Measurements from ENCODE around the gene SOD3. TPM values are rescaled to one million over a fixed set of nuclear protein-coding genes. Genes with fewer than 3 reads are reported as not detected.

The SOD3 gene
- total RNA-seq, 1 experiment from 2014 or later, result not detected

DNA sequence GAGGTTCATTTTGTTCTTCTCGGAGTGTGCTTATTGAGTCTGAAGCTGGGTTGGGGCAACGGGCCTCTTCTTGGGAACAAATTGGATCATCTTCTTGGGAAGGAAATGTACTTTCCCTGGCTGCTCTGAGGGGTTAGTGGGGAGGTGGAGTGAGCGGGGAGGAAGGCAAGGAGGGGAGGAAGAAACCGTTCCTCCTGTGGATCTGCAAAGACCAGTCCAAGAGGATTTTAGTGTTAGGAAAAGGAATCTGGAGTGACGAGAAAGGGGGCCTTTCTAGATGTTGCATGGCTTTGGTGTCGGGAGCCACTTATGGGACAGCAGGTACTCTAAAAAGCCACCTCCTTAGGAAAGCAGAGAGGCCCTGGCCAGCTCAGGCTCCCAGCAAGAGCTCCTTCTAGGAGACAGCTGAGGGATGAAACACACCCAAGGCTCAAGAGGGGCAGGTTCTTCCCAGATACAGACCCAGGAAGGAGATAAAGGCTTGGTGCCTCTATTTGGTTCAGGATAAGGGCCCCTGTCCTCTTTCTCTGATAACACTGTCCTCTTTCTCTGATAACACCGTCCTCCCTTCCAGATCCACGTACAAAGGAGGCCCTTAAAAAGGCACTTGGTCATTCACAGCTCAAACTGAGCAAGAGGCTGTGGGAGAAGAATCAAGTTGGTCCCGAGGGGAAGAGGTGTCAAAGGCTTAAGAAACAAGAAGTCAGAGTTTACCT, 451 bp downstream of the SOD3 start:
- H3K9me3 ChIP-seq (ENCODE audit: low read length), result no peaks in the 10 kb centered on the region
- H2AFZ ChIP-seq (ENCODE audit: low read length), result no peak overlapping the region

GRCh38 chr4:24796620-24797019, 1.2 kb downstream of the SOD3 start:
- Histone ChIP-seq H3K4me1 (ENCODE audit: low read length) (peaks cover 3% of the 10 kb centered on the region; the same call in 1 of the 2 replicates), H3K9me3 (ENCODE audit: low read length) (no peaks in the 10 kb centered on the region), H2AFZ (ENCODE audit: low read length) (no peak overlapping the region), H3K4me3 (ENCODE audit: low read length) (no peak overlapping the region), H3K9ac (ENCODE audit: low read length) (no peak overlapping the region), H3K9me2 (replicated peaks; ENCODE audit: insufficient read depth, low read length) (no peaks in the 10 kb centered on the region), H3K27me3 (ENCODE audit: low read length) (no peaks in the 10 kb centered on the region), H3K79me2 (ENCODE audit: low read length) (no peaks in the 10 kb centered on the region), H3K36me3 (ENCODE audit: insufficient read depth, low read length) (no peaks in the 10 kb centered on the region), H3K27ac (ENCODE audit: low read length) (no peak overlapping the region), H3K4me2 (ENCODE audit: low read depth, low read length, poor library complexity, severe bottlenecking) (no peak overlapping the region), H4K20me1 (ENCODE audit: insufficient read depth, low read depth, low read length) (no peaks in the 10 kb centered on the region)
- no peak for DNase-seq

More for the DNA sequence above, 451 bp downstream of the SOD3 start:
- no peaks in the 10 kb centered on the region for H3K9me2 ChIP-seq (replicated peaks; ENCODE audit: insufficient read depth, low read length)
- peaks cover 3% of the 10 kb centered on the region; the same call in 1 of the 2 replicates for H3K4me1 ChIP-seq (ENCODE audit: low read length)
- H4K20me1 ChIP-seq (ENCODE audit: insufficient read depth, low read depth, low read length), result no peaks in the 10 kb centered on the region
- no peak overlapping the region for H3K4me3 ChIP-seq (ENCODE audit: low read length)
- no peaks in the 10 kb centered on the region for H3K27me3 ChIP-seq (ENCODE audit: low read length)
- no peak overlapping the region for H3K27ac ChIP-seq (ENCODE audit: low read length)
- no peak overlapping the region for H3K4me2 ChIP-seq (ENCODE audit: low read depth, low read length, poor library complexity, severe bottlenecking)
- H3K36me3 ChIP-seq (ENCODE audit: insufficient read depth, low read length), result no peaks in the 10 kb centered on the region
- DNase-seq, result no peak
- no peaks in the 10 kb centered on the region for H3K79me2 ChIP-seq (ENCODE audit: low read length)
- no peak overlapping the region for H3K9ac ChIP-seq (ENCODE audit: low read length)

- H4K20me1 ChIP-seq (ENCODE audit: insufficient read depth, low read depth, low read length), result no peaks in the 10 kb centered on the region
- H3K36me3 ChIP-seq (ENCODE audit: insufficient read depth, low read length), result no peaks in the 10 kb centered on the region
- no peak overlapping the region for H3K27ac ChIP-seq (ENCODE audit: low read length)
- H3K27me3 ChIP-seq (ENCODE audit: low read length), result no peaks in the 10 kb centered on the region
- H3K4me2 ChIP-seq (ENCODE audit: low read depth, low read length, poor library complexity, severe bottlenecking), result no peak overlapping the region
- H3K4me1 ChIP-seq (ENCODE audit: low read length), result peaks cover 7% of the 10 kb centered on the region
- no peaks in the 10 kb centered on the region for H3K9me2 ChIP-seq (replicated peaks; ENCODE audit: insufficient read depth, low read length)
- no peaks in the 10 kb centered on the region for H3K79me2 ChIP-seq (ENCODE audit: low read length)
- H3K9ac ChIP-seq (ENCODE audit: low read length), result no peak overlapping the region
- no peak overlapping the region for H3K4me3 ChIP-seq (ENCODE audit: low read length)
- no peak overlapping the region for H2AFZ ChIP-seq (ENCODE audit: low read length)
- no peaks in the 10 kb centered on the region for H3K9me3 ChIP-seq (ENCODE audit: low read length)
- no peak for DNase-seq
These were observed 2.8 kb downstream of the SOD3 start for GRCh38 chr4:24798036-24798610.

DNA sequence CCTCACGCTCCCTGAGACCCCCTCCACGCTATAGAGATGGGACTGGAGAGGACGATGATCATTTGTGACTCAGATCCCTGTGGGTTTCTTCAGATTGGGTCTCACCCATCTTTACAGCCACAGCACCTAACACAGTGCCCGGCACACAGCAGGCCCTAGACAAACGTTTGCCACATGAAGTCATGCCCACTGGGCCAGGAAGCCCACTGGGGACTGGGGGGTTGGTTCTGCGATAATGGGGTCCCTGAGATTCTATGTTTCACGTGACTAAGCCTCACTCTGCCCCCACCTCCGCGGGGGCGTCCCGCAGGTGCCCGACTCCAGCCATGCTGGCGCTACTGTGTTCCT, 3.8 kb downstream of the SOD3 start:
- Histone ChIP-seq H3K4me3 (ENCODE audit: low read length) (no peak overlapping the region), H3K36me3 (ENCODE audit: insufficient read depth, low read length) (no peaks in the 10 kb centered on the region), H2AFZ (ENCODE audit: low read length) (no peak overlapping the region), H3K27ac (ENCODE audit: low read length) (no peak overlapping the region), H3K4me1 (ENCODE audit: low read length) (peaks cover 7% of the 10 kb centered on the region), H3K27me3 (ENCODE audit: low read length) (no peaks in the 10 kb centered on the region), H3K79me2 (ENCODE audit: low read length) (no peaks in the 10 kb centered on the region), H4K20me1 (ENCODE audit: insufficient read depth, low read depth, low read length) (no peaks in the 10 kb centered on the region), H3K9me2 (replicated peaks; ENCODE audit: insufficient read depth, low read length) (no peaks in the 10 kb centered on the region), H3K9me3 (ENCODE audit: low read length) (no peaks in the 10 kb centered on the region), H3K9ac (ENCODE audit: low read length) (no peak overlapping the region), H3K4me2 (ENCODE audit: low read depth, low read length, poor library complexity, severe bottlenecking) (no peak overlapping the region)
- DNase-seq, result no peak

- Histone ChIP-seq H4K20me1 (ENCODE audit: insufficient read depth, low read depth, low read length) (no peaks in the 10 kb centered on the region), H3K4me2 (ENCODE audit: low read depth, low read length, poor library complexity, severe bottlenecking) (no peak overlapping the region), H3K9me3 (ENCODE audit: low read length) (no peaks in the 10 kb centered on the region), H3K4me3 (ENCODE audit: low read length) (no peak overlapping the region), H3K79me2 (ENCODE audit: low read length) (no peaks in the 10 kb centered on the region), H2AFZ (ENCODE audit: low read length) (no peak overlapping the region), H3K4me1 (ENCODE audit: low read length) (peaks cover 7% of the 10 kb centered on the region), H3K9me2 (replicated peaks; ENCODE audit: insufficient read depth, low read length) (no peaks in the 10 kb centered on the region), H3K9ac (ENCODE audit: low read length) (no peak overlapping the region), H3K36me3 (ENCODE audit: insufficient read depth, low read length) (no peaks in the 10 kb centered on the region), H3K27ac (ENCODE audit: low read length) (no peak overlapping the region), H3K27me3 (ENCODE audit: low read length) (no peaks in the 10 kb centered on the region)
- DNase-seq, result no peak
These were observed 4.4 kb downstream of the SOD3 start for GRCh38 chr4:24799544-24800324.

DNA sequence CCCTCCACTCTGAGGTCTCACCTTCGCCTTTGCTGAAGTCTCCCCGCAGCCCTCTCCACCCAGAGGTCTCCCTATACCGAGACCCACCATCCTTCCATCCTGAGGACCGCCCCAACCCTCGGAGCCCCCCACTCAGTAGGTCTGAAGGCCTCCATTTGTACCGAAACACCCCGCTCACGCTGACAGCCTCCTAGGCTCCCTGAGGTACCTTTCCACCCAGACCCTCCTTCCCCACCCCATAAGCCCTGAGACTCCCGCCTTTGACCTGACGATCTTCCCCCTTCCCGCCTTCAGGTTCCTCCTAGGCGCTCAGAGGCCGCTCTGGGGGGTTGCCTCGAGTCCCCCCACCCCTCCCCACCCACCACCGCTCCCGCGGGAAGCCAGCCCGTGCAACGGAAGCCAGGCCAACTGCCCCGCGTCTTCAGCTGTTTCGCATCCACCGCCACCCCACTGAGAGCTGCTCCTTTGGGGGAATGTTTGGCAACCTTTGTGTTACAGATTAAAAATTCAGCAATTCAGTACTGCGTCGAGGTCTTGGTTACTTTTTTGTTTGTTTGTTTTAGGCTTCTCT, 5.0 kb downstream of the SOD3 start:
- H3K4me2 ChIP-seq (ENCODE audit: low read depth, low read length, poor library complexity, severe bottlenecking), result no peak overlapping the region

DNA sequence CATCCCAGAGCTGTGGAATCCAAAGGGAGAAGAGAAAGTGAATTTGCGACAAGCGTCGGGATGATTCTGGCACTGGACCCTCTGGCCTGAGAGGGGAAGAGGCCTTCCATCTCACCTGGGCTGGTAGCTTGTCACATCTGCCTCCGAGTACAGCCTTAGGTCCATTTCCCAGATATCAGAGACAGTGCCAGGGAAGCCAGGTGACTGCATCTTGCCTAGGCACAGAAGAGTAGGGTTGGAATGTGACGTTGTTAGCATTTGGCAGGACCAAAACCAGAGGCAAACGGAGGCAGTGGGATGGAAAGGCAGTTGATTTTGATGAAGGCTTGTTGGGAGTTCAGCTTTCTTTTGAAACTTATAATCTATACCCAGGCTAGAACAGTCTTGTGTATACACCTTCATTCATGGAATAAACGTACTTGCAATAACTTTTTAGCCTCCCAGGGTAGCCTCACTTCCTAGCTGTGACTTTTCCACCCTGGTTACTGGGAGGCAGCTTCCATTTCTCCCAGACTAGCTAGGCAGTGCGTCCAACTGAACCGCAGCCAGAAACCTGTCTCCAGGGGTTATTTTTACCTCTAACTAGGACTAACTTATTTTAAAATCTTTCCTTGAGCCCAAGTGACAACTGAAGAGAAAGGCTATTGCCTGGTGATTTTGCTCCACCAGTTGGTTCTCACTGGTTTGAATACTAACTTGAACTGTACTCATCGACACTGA, 5.9 kb downstream of the SOD3 start:
- Histone ChIP-seq H3K4me3 (ENCODE audit: low read length) (no peak overlapping the region), H3K4me2 (ENCODE audit: low read depth, low read length, poor library complexity, severe bottlenecking) (no peak overlapping the region), H3K4me1 (ENCODE audit: low read length) (peaks cover 14% of the 10 kb centered on the region), H2AFZ (ENCODE audit: low read length) (no peak overlapping the region), H3K79me2 (ENCODE audit: low read length) (no peaks in the 10 kb centered on the region), H3K9ac (ENCODE audit: low read length) (no peak overlapping the region), H3K9me2 (replicated peaks; ENCODE audit: insufficient read depth, low read length) (no peaks in the 10 kb centered on the region), H3K36me3 (ENCODE audit: insufficient read depth, low read length) (no peaks in the 10 kb centered on the region), H4K20me1 (ENCODE audit: insufficient read depth, low read depth, low read length) (no peaks in the 10 kb centered on the region), H3K9me3 (ENCODE audit: low read length) (no peaks in the 10 kb centered on the region), H3K27ac (ENCODE audit: low read length) (no peak overlapping the region), H3K27me3 (ENCODE audit: low read length) (no peaks in the 10 kb centered on the region)
- no peak for DNase-seq

More for the DNA sequence above, 5.0 kb downstream of the SOD3 start:
- no peak for DNase-seq
- Histone ChIP-seq H3K27ac (ENCODE audit: low read length) (no peak overlapping the region), H3K36me3 (ENCODE audit: insufficient read depth, low read length) (no peaks in the 10 kb centered on the region), H2AFZ (ENCODE audit: low read length) (no peak overlapping the region), H3K4me3 (ENCODE audit: low read length) (no peak overlapping the region), H3K79me2 (ENCODE audit: low read length) (no peaks in the 10 kb centered on the region), H4K20me1 (ENCODE audit: insufficient read depth, low read depth, low read length) (no peaks in the 10 kb centered on the region), H3K9me2 (replicated peaks; ENCODE audit: insufficient read depth, low read length) (no peaks in the 10 kb centered on the region), H3K27me3 (ENCODE audit: low read length) (no peaks in the 10 kb centered on the region), H3K9me3 (ENCODE audit: low read length) (no peaks in the 10 kb centered on the region), H3K9ac (ENCODE audit: low read length) (no peak overlapping the region), H3K4me1 (ENCODE audit: low read length) (peaks cover 8% of the 10 kb centered on the region)
